H9 (cell line): Measurements from ENCODE around the gene TP53BP1. TPM values are rescaled to one million over a fixed set of nuclear protein-coding genes. Genes with fewer than 3 reads are reported as not detected.

Experiments
- DNase-seq: peaks from one replicate; pipeline ENCODE4 v3.0.0-alpha.2; 2017
- H2AFZ ChIP-seq: one replicate; pipeline ENCODE4 v1.6.1; 2013; ENCODE audit warnings: mild to moderate bottlenecking, low read length, control low read depth, moderate library complexity
- H2AK5ac ChIP-seq: 2 replicates; pipeline ENCODE4 v1.6.1; 2013; ENCODE audit warnings: low read length, control low read depth, mixed read lengths; ENCODE audit not compliant: insufficient read length
- H2BK120ac ChIP-seq: one replicate; pipeline ENCODE4 v1.6.1; 2013; ENCODE audit warnings: low read depth, mild to moderate bottlenecking, low read length, control low read depth, inconsistent platforms; ENCODE audit not compliant: poor library complexity, severe bottlenecking
- H2BK12ac ChIP-seq: 2 replicates; pipeline ENCODE4 v1.6.1; 2013; ENCODE audit warnings: low read length, control low read depth, mixed read lengths, low read depth; ENCODE audit not compliant: insufficient read length
- H2BK15ac ChIP-seq: 2 replicates; pipeline ENCODE4 v1.6.1; 2013; ENCODE audit warnings: low read depth, low read length, control low read depth
- H2BK20ac ChIP-seq: one replicate; pipeline ENCODE4 v1.6.1; 2013; ENCODE audit warnings: low read depth, mild to moderate bottlenecking, low read length, control low read depth, inconsistent platforms; ENCODE audit not compliant: poor library complexity, severe bottlenecking
- H2BK5ac ChIP-seq: 2 replicates; pipeline ENCODE4 v1.6.1; 2013; ENCODE audit warnings: low read length, control low read depth, mixed read lengths; ENCODE audit not compliant: insufficient read length
- H3K14ac ChIP-seq: 2 replicates; pipeline ENCODE4 v1.6.1; 2013; ENCODE audit warnings: low read length, control low read depth; ENCODE audit not compliant: insufficient read depth
- H3K18ac ChIP-seq: 2 replicates; pipeline ENCODE4 v1.6.1; 2013; ENCODE audit warnings: low read depth, mild to moderate bottlenecking, mixed read lengths, low read length, control low read depth; ENCODE audit not compliant: insufficient read length
- H3K23ac ChIP-seq: 2 replicates; pipeline ENCODE4 v1.6.1; 2013; ENCODE audit warnings: low read length, control low read depth, mixed read lengths, low read depth; ENCODE audit not compliant: insufficient read length
- H3K23me2 ChIP-seq: 2 replicates; pipeline ENCODE4 v1.6.1; 2013; ENCODE audit warnings: low read depth, mild to moderate bottlenecking, mixed read lengths, low read length, control low read depth; ENCODE audit not compliant: insufficient read length, poor library complexity, severe bottlenecking
- H3K27ac ChIP-seq: 2 replicates; pipeline ENCODE4 v1.5.1; 2013; ENCODE audit warnings: low read length, control low read depth, mixed read lengths, low read depth; ENCODE audit not compliant: insufficient read length
- H3K27me3 ChIP-seq: 2 replicates; pipeline ENCODE4 v1.6.1; 2013; ENCODE audit warnings: low read length, control low read depth, inconsistent platforms; ENCODE audit not compliant: insufficient read depth
- H3K4ac ChIP-seq: 2 replicates; pipeline ENCODE4 v1.6.1; 2013; ENCODE audit warnings: low read depth, mild to moderate bottlenecking, control low read depth, inconsistent platforms, low read length, moderate library complexity
- H3K4me1 ChIP-seq: 2 replicates; pipeline ENCODE4 v1.6.1; 2013; ENCODE audit warnings: low read length, control low read depth, inconsistent platforms; ENCODE audit not compliant: insufficient read depth
- H3K4me2 ChIP-seq: 2 replicates; pipeline ENCODE4 v1.6.1; 2013; ENCODE audit warnings: low read length, control low read depth, mixed read lengths; ENCODE audit not compliant: insufficient read length, insufficient read depth
- H3K56ac ChIP-seq: 2 replicates; pipeline ENCODE4 v1.6.1; 2013; ENCODE audit warnings: low read depth, mild to moderate bottlenecking, mixed read lengths, low read length, control low read depth; ENCODE audit not compliant: insufficient read length
- H3K79me1 ChIP-seq: 2 replicates; pipeline ENCODE4 v1.6.1; 2013; ENCODE audit warnings: low read depth, mild to moderate bottlenecking, moderate library complexity, low read length, control low read depth, inconsistent platforms; ENCODE audit not compliant: insufficient read depth, poor library complexity, severe bottlenecking
- H3K79me2 ChIP-seq: 2 replicates; pipeline ENCODE4 v1.6.1; 2013; ENCODE audit warnings: low read length, control low read depth, inconsistent platforms; ENCODE audit not compliant: insufficient read depth
- H3K9ac ChIP-seq: 2 replicates; pipeline ENCODE4 v1.6.1; 2013; ENCODE audit warnings: low read length, control low read depth, mixed read lengths; ENCODE audit not compliant: insufficient read length; ENCODE audit errors: extremely low read depth
- H3K9me3 ChIP-seq: one replicate; pipeline ENCODE4 v1.6.1; 2013; ENCODE audit warnings: low read depth, low read length, inconsistent platforms; ENCODE audit not compliant: control insufficient read depth
- H3T11ph ChIP-seq: one replicate; pipeline ENCODE4 v1.6.1; 2013; ENCODE audit warnings: mild to moderate bottlenecking, low read length, control low read depth, inconsistent platforms
- H4K20me1 ChIP-seq: one replicate; pipeline ENCODE4 v1.6.1; 2013; ENCODE audit not compliant: control insufficient read depth, insufficient read length, insufficient read depth
- H4K5ac ChIP-seq: 2 replicates; pipeline ENCODE4 v1.6.1; 2013; ENCODE audit warnings: low read depth, mild to moderate bottlenecking, mixed read lengths, low read length, control low read depth; ENCODE audit not compliant: insufficient read length
- H4K8ac ChIP-seq: replicated peaks from 2 replicates; pipeline ENCODE4 v1.6.1; 2013; ENCODE audit warnings: low read length, control low read depth, mixed read lengths, low read depth; ENCODE audit not compliant: insufficient read length
- H4K91ac ChIP-seq: 2 replicates; pipeline ENCODE4 v1.6.1; 2013; ENCODE audit warnings: low read depth, mild to moderate bottlenecking, moderate library complexity, mixed read lengths, low read length, control low read depth; ENCODE audit not compliant: insufficient read length
- H3K27ac Mint-ChIP-seq, 3 experiments: 2 replicates in 2 of 3; 3 replicates in 1 of 3; pipeline ENCODE4 v1.8.0; 2020 to 2021; ENCODE audit warnings: mixed read lengths in 3 of 3, mild to moderate bottlenecking in 1 of 3, moderate library complexity in 1 of 3
- H3K27me3 Mint-ChIP-seq: 2 replicates; pipeline ENCODE4 v1.8.0; 2021; ENCODE audit warnings: low read depth, mild to moderate bottlenecking, moderate library complexity, mixed read lengths
- H3K36me3 Mint-ChIP-seq, 3 experiments: 2 replicates in 2 of 3; 3 replicates in 1 of 3; pipeline ENCODE4 v1.8.0; 2020 to 2021; ENCODE audit warnings: low read depth in 3 of 3, mixed read lengths in 3 of 3; ENCODE audit not compliant: insufficient read depth in 1 of 3
- H3K4me1 Mint-ChIP-seq, 2 experiments: 2 replicates each; pipeline ENCODE4 v1.8.0; 2020; ENCODE audit warnings: mixed read lengths in 2 of 2
- H3K4me3 Mint-ChIP-seq, 2 experiments: 2 replicates in 1 of 2; 3 replicates in 1 of 2; pipeline ENCODE4 v1.8.0; 2020 to 2021; ENCODE audit warnings: mild to moderate bottlenecking in 2 of 2, mixed read lengths in 2 of 2, moderate library complexity in 1 of 2
- H3K9me3 Mint-ChIP-seq, 2 experiments: 2 replicates in 1 of 2; 3 replicates in 1 of 2; pipeline ENCODE4 v1.8.0; 2020; ENCODE audit warnings: mild to moderate bottlenecking in 2 of 2, mixed read lengths in 2 of 2, moderate library complexity in 1 of 2
- CTCF ChIP-seq: fragments of 200-600 bp; sonication (generic); conservative IDR thresholded peaks from 3 replicates; pipeline ENCODE4 v1.8.0; 2021; ENCODE audit warnings: antibody characterized with exemption, mild to moderate bottlenecking
- WGBS: extraction: QIAGEN DNeasy Blood & Tissue Kit; methylation state at CpG from one replicate; pipeline ENCODE4 v1.1.7; 2013; ENCODE audit warnings: missing lambda C conversion rate, low lambda C conversion rate, mixed read lengths; ENCODE audit not compliant: insufficient read length; ENCODE audit errors: extremely low coverage; 5-methylcytosine and 5-hydroxymethylcytosine counted together
- total RNA-seq: library from RNA; stranded (reverse); gene quantifications from 2 replicates; pipeline ENCODE4 v1.2.1, GENCODE V29; 2021

TP53BP1 gene
- total RNA-seq, 1 experiment from 2014 or later = 81.5 TPM

- H3K27ac Mint-ChIP-seq = no peak overlapping the region
- Histone ChIP-seq H4K8ac (no peak overlapping the region), H3K23ac (no peak overlapping the region), H3K79me2 (no peaks in the 10 kb centered on the region), H2BK15ac (no peak overlapping the region), H2BK120ac (no peak overlapping the region), H4K91ac (no peak overlapping the region), H3K18ac (no peak overlapping the region), H3K23me2 (no peaks in the 10 kb centered on the region), H2BK20ac (no peak overlapping the region), H3K27ac (no peak overlapping the region), H3K79me1 (no peaks in the 10 kb centered on the region), H2AK5ac (no peak overlapping the region), H3T11ph (no peak overlapping the region), H2AFZ (no peak overlapping the region), H3K4me1 (no peaks in the 10 kb centered on the region), H3K9me3 (no peaks in the 10 kb centered on the region), H4K20me1 (no peaks in the 10 kb centered on the region), H3K14ac (no peak overlapping the region), H4K5ac (no peak overlapping the region), H3K4me2 (no peak overlapping the region), H2BK5ac (no peak overlapping the region), H3K9ac (no peak overlapping the region), H3K27me3 (0 out of 2 replicates have a peak, but pooled peaks cover 2% of the 10 kb centered on the region), H3K4ac (no peak overlapping the region), H2BK12ac (no peak overlapping the region), H3K56ac (no peak overlapping the region)
- H3K27me3 Mint-ChIP-seq = peaks cover 56% of the 10 kb centered on the region
- no CpG with 5 or more reads among the region's 4 CpGs for WGBS
- H3K9me3 Mint-ChIP-seq = no peaks in the 10 kb centered on the region; a peak in 1 of 5 replicates
- DNase-seq = no peak
- H3K4me1 Mint-ChIP-seq = peaks cover 3 to 14% of the 10 kb centered on the region in 2 experiments
- TF ChIP-seq CTCF = no peak
- H3K4me3 Mint-ChIP-seq = no peak overlapping the region
- H3K36me3 Mint-ChIP-seq = peaks cover 0 to 7% (median 2%) of the 10 kb centered on the region in 3 experiments; a peak in 2 of 7 replicates
Observed at GRCh38 chr15:43525131-43525530, 32.2 kb upstream of the TP53BP1 start.
